RWPE1 (cell line): ENCODE data around the gene SLC16A4.
"Not testable (repeated sequence)": the region's sequence is repeated elsewhere in the genome, so short reads cannot be mapped to it uniquely, and the experiment has no call there.

ENCODE experiments used
- CTCF ChIA-PET: fragments of 350-600 bp; sonication (Branson Sonifier 250); formaldehyde crosslinking; extraction: SDS; loops from one replicate; lab custom pipeline; 2021; lab: Yijun Ruan, JAX
- POLR2A ChIA-PET: fragments of 400-600 bp; formaldehyde crosslinking; extraction: SDS; loops from one replicate; lab custom pipeline; 2020; ENCODE audit warnings: antibody characterized with exemption; ENCODE audit not compliant: low non-redundant PET; lab: Yijun Ruan, JAX
- DNase-seq: peaks from one replicate; pipeline ENCODE4 v3.0.0; 2012; ENCODE audit warnings: low spot score
- H3K27ac ChIP-seq: fragments of 450-650 bp; 2 replicates; pipeline ENCODE4 v1.5.1; 2017
- TF ChIP-seq, protein P1 (sequence below): fragments of 450-650 bp; conservative IDR thresholded peaks from 2 replicates; pipeline ENCODE4 v1.5.1; 2017; ENCODE audit warnings: low read depth, mild to moderate bottlenecking

SLC16A4 gene

DNA sequence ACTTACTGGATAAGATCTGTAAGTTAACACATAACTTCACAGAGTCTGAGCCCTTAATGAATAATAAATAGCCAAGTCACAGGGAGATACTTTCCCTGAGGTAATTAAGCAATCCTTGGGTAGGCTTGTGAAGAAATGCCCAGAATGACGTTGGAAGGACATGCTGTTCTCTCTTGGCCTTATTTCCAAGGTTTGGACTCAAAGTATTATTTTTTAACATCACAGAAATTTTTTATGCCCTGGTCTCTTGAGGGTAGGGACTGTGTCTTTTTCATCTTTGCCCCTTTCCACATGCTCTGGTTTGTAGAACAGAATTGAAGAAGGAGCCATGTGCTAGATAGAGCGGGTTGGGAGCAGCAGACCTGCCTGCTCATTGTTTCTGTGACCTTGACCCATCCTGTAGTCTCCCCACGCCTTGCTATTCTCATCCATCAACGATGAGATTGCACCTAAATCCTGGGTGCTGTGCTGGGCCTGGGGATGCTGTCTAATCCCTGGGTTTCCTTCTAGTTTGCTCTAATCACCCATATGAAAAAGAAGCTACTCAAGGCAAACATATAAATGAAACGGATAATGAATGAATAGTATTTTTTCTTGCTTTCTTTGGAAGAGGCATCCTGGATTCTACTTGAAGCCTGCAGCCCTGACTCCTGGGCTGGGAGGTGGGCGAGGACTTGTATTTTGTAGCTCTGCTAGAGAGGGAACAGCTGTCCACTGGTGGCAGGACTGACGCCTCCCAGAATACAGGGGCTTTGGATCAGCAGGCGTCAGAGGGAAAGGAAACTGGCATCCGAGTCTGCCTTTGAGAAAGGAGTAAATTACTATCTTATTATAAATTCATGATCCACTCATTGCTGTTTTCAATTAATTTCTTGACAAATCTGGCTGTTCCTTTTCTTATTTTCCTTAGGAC is 34.1 kb upstream of the SLC16A4 start:
- no peak overlapping the region for H3K27ac ChIP-seq
- DNase-seq: no peak
- ChIA-PET CTCF (interaction anchor here (0.6 to 0.7 kb wide), 2 partner anchors 10 to 368 kb away, joined by 3 read pairs; no protein-coding TSS in a partner anchor), POLR2A (interaction anchor here (0.6 kb wide), 1 partner anchor 67 kb away, joined by 3 read pairs; no protein-coding TSS in a partner anchor)
- TF ChIP-seq, protein P1, sequence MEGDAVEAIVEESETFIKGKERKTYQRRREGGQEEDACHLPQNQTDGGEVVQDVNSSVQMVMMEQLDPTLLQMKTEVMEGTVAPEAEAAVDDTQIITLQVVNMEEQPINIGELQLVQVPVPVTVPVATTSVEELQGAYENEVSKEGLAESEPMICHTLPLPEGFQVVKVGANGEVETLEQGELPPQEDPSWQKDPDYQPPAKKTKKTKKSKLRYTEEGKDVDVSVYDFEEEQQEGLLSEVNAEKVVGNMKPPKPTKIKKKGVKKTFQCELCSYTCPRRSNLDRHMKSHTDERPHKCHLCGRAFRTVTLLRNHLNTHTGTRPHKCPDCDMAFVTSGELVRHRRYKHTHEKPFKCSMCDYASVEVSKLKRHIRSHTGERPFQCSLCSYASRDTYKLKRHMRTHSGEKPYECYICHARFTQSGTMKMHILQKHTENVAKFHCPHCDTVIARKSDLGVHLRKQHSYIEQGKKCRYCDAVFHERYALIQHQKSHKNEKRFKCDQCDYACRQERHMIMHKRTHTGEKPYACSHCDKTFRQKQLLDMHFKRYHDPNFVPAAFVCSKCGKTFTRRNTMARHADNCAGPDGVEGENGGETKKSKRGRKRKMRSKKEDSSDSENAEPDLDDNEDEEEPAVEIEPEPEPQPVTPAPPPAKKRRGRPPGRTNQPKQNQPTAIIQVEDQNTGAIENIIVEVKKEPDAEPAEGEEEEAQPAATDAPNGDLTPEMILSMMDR: no peak

DNA sequence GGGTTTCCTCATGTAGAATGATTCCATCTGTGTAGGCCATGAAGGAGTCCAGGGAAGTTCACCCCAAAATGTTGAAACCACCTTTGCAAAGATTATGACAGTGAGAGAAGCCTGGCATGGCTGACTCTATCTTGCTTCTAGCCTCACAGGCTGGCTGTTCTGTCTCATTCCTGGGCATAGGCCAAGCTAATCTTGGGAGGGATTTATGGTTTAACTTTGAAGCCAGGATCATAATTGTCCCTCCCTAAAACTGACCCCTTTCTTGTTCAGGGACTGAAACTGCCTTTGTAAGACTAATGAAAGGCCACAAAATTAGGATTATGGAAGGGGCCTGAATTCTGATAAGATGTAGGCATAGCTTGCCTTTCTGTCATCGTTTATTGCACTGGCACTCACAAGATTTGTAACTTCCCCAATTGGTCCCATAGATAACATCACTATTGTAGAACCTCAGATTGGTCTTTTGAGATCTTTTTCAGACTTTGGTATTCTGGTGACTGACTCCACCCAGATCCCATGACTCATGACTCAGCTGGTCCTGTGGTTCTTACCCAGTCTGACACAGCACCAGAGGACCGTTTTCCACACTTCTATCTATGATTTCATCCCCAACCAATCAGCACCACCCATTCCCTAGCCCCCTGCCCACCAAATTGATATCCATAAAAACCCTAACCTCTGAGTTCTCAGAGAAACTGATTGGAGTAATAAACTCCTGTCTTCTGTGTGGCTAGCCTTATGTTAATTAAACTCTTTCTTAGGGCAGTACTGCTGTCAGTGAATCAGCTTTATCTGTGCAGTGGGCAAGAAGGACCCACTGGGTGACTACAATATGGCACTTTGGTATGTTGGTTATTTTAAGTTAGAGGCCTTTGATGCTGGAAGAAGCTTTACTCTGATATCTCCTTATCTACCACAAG is 30.3 kb upstream of the SLC16A4 start:
- no peak overlapping the region for H3K27ac ChIP-seq
- peak; percentile 24 for DNase-seq
- TF ChIP-seq, protein P1: no peak
- CTCF ChIA-PET: interaction anchor here (1.5 kb wide), 1 partner anchor 75 kb away, joined by 4 read pairs; no protein-coding TSS in a partner anchor
- POLR2A ChIA-PET: no interaction called here

- no peak overlapping the region for H3K27ac ChIP-seq
- TF ChIP-seq, protein P1: no peak
- ChIA-PET POLR2A (no interaction called here), CTCF (interaction anchor here (0.9 to 1.3 kb wide), 2 partner anchors 9 to 14 kb away, joined by 3 to 4 read pairs; no protein-coding TSS in a partner anchor)
- DNase-seq: no peak
These were observed 29.3 kb upstream of the SLC16A4 start for GRCh38 chr1:110420023-110420662.

- CTCF ChIA-PET: no interaction called here
- POLR2A ChIA-PET: no interaction called here
- no peak overlapping the region for H3K27ac ChIP-seq
- TF ChIP-seq, protein P1: no peak
- no peak for DNase-seq
These were observed 27.9 kb upstream of the SLC16A4 start for GRCh38 chr1:110418729-110419128.

GRCh38 chr1:110413045-110413444 is 22.2 kb upstream of the SLC16A4 start:
- DNase-seq, H3K27ac ChIP-seq: not testable (repeated sequence)
- CTCF ChIA-PET: interaction anchor here (0.6 to 5.5 kb wide), 15 partner anchors 10 to 205 kb away, joined by 3 to 69 read pairs (median 4); no protein-coding TSS in a partner anchor
- POLR2A ChIA-PET: interaction anchor here (0.8 to 1.0 kb wide), 2 partner anchors 42 to 50 kb away, joined by 3 to 5 read pairs; no protein-coding TSS in a partner anchor

DNA sequence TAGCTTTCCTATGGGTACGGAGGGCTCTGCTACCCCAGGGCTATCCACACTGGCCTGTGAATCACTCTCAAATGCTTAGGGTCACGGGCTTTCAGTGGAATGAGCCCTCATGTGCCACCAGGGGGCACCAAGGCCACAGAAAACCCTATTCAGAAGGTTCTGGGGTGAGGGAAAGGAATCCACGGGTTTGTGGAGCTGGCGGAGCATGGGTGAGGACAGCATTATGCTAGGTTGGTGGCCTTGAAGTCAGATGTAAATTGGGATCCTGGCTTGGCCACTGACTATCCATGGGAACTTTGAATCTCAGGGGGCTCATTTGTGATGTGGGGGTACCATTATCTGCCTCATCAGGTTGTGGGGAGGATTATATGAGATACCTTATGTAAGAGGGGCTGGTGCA is 21.8 kb upstream of the SLC16A4 start:
- peak; percentile 80 for DNase-seq
- ChIA-PET CTCF (interaction anchor here (0.5 to 5.5 kb wide), 18 partner anchors 11 to 204 kb away, joined by 3 to 69 read pairs (median 4); no protein-coding TSS in a partner anchor), POLR2A (interaction anchor here (0.8 to 1.0 kb wide), 2 partner anchors 42 to 50 kb away, joined by 3 to 5 read pairs; no protein-coding TSS in a partner anchor)
- H3K27ac ChIP-seq: no peak overlapping the region
- TF ChIP-seq, protein P1: peak; percentile 76
